Stimulated activated CD4-positive, alpha-beta T cell treated with anti-CD3 and anti-CD28 coated beads, TNF-alpha, amount 100 ng/mL, for 1 hour (primary cell): ENCODE data around the gene KIF2C.
"Not testable (repeated sequence)": the region's sequence is repeated elsewhere in the genome, so short reads cannot be mapped to it uniquely, and the experiment has no call there.

Source experiments
- DNase-seq, 3 donors: peaks; one replicate each; pipeline ENCODE4 v3.0.0-alpha.2; 2020; ENCODE audit warnings: low read depth in 3 of 3, low spot score in 1 of 3

Gene KIF2C

GRCh38 chr1:44810101-44810761, 70.6 kb downstream of the KIF2C start:
- DNase-seq: no peak

- DNase-seq: not testable (repeated sequence)
Observed at GRCh38 chr1:44810762-44811105, 71.1 kb downstream of the KIF2C start.

GRCh38 chr1:44811234-44811633, 71.6 kb downstream of the KIF2C start:
- DNase-seq: no peak

- DNase-seq: no peak
Observed at GRCh38 chr1:44812822-44813543, 73.3 kb downstream of the KIF2C start.

- not testable (repeated sequence) for DNase-seq
Observed at GRCh38 chr1:44815926-44816325, 76.3 kb downstream of the KIF2C start.

- DNase-seq: no peak
Observed at GRCh38 chr1:44817307-44817706, 77.7 kb downstream of the KIF2C start.
